Sigmoid colon (tissue), 3 donors: ENCODE results near the gene IFT20.

ENCODE experiments used
- POLR2A ChIP-seq, 2 donors: fragments of 450-650 bp; IDR thresholded peaks; one replicate each; pipeline ENCODE4 v1.6.1; 2016; ENCODE audit warnings: antibody characterized with exemption in 2 of 2, mild to moderate bottlenecking in 2 of 2, moderate library complexity in 2 of 2
- TF ChIP-seq, protein P1 (sequence below), 4 experiments: fragments of 450-650 bp in 3 of 4; fragments of 200-600 bp in 1 of 4; IDR thresholded peaks; one replicate each; pipeline ENCODE4 v1.5.1; 2016 to 2019; ENCODE audit warnings: antibody characterized with exemption in 4 of 4, mild to moderate bottlenecking in 3 of 4, moderate library complexity in 2 of 4

DNA sequence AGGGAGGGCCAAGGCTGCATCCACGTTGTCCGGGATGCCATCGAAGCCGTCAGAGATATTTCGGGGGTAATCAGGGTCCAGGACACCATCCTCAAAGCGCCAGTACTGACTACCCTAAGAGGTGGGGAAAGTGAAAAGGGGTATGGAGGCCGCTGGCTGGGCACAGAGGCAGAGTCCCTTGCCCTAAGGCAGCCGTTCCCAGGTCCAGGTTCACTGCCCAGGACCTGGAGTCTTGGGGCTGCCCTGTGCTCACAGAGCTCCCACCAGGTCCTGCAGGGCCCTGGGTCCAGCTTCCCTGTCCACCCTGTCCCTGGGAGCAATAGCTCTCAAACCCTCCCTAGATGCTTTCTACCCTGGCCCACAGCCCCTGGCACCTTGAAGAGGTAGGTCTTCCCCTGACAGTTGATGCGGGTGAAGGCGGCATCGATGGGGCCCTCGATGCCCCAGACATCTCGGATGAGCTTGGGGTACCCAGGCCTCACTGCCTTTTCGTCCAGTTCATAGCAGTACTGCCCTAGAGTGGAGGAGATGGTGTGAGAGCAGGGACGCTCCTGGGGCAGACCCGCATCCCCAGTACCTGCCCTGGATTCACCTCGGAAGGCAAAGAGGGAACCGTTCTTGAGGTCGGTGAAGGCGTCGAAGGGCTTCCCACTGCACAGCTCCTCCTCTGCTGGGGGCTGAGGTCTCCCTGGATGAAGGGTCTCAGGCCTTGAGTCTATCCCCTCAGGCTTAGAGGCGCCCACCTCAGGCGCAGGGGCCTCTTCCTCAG, 33.8 kb upstream of the IFT20 start:
- TF ChIP-seq, protein P1, sequence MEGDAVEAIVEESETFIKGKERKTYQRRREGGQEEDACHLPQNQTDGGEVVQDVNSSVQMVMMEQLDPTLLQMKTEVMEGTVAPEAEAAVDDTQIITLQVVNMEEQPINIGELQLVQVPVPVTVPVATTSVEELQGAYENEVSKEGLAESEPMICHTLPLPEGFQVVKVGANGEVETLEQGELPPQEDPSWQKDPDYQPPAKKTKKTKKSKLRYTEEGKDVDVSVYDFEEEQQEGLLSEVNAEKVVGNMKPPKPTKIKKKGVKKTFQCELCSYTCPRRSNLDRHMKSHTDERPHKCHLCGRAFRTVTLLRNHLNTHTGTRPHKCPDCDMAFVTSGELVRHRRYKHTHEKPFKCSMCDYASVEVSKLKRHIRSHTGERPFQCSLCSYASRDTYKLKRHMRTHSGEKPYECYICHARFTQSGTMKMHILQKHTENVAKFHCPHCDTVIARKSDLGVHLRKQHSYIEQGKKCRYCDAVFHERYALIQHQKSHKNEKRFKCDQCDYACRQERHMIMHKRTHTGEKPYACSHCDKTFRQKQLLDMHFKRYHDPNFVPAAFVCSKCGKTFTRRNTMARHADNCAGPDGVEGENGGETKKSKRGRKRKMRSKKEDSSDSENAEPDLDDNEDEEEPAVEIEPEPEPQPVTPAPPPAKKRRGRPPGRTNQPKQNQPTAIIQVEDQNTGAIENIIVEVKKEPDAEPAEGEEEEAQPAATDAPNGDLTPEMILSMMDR (IDR thresholded peaks at IDR 0.05), result no peak
- no peak for TF ChIP-seq POLR2A (IDR thresholded peaks at IDR 0.05)
